ENCODE results near the gene INTS4.

- TF ChIP-seq CTCF (IDR thresholded peaks at IDR 0.05; ENCODE audit: insufficient read depth, low read length, poor library complexity, severe bottlenecking) (no peak), EZH2phosphoT487 (conservative IDR thresholded peaks at IDR 0.05; ENCODE audit: low read length) (no peak)
Measured at GRCh38 chr11:77851503-77851902, 143.0 kb downstream of the INTS4 start.

Data from SU-DHL-6 (cell line).